ENCODE data around the gene MORN5. TPM values are rescaled to one million over a fixed set of nuclear protein-coding genes. Genes with fewer than 3 reads are reported as not detected.
A peak's percentile ranks its signal among the peaks of the same experiment; 100 is the strongest.

MORN5 gene
- total RNA-seq, 6 experiments from 2014 or later = not detected

GRCh38 chr9:122155796-122156195 is 3.9 kb upstream of the MORN5 start:
- ATAC-seq (no peak), DNase-seq (no peak)
- no peak for TF ChIP-seq POLR2A (IDR thresholded peaks at IDR 0.05)
- no peak for TF ChIP-seq CTCF (IDR thresholded peaks at IDR 0.05)
- Histone ChIP-seq H3K9me3 (no peaks in the 10 kb centered on the region), H3K27ac (no peak overlapping the region), H3K36me3 (no peaks in the 10 kb centered on the region), H3K27me3 (no peaks in the 10 kb centered on the region), H3K4me3 (no peak overlapping the region), H3K4me1 (peaks cover 0 to 14% (median 0%) of the 10 kb centered on the region in 4 donors)
- WGBS (ENCODE audit: insufficient coverage, low coverage, low lambda C conversion rate, missing lambda C conversion rate) = 64% methylated on average over 4 of the region's 4 CpGs
- intact Hi-C loops (cut with DNase I) = no loop called here

- H3K27me3 ChIP-seq = no peaks in the 10 kb centered on the region
- DNase-seq (no peak), ATAC-seq (no peak)
- no peaks in the 10 kb centered on the region for H3K36me3 ChIP-seq
- intact Hi-C loops (cut with DNase I) = no loop called here
- WGBS (ENCODE audit: insufficient coverage, low coverage, low lambda C conversion rate, missing lambda C conversion rate) = 81% methylated on average over 3 of the region's 3 CpGs
- no peaks in the 10 kb centered on the region for H3K9me3 ChIP-seq
- peaks cover 0 to 14% (median 0%) of the 10 kb centered on the region in 4 donors for H3K4me1 ChIP-seq
- H3K4me3 ChIP-seq = no peak overlapping the region
- H3K27ac ChIP-seq = no peak overlapping the region
- TF ChIP-seq POLR2A (IDR thresholded peaks at IDR 0.05) (no peak), CTCF (IDR thresholded peaks at IDR 0.05) (peak; percentile 10 to 32 (median 21))
Observed at GRCh38 chr9:122158202-122158601, 1.5 kb upstream of the MORN5 start.

- no peak for TF ChIP-seq CTCF (IDR thresholded peaks at IDR 0.05)
- no peak for TF ChIP-seq POLR2A (IDR thresholded peaks at IDR 0.05)
- Histone ChIP-seq H3K9me3 (no peaks in the 10 kb centered on the region), H3K27ac (no peak overlapping the region), H3K36me3 (no peaks in the 10 kb centered on the region), H3K27me3 (no peaks in the 10 kb centered on the region), H3K4me3 (peak overlapping the region; percentile 75 to 99 (median 85)), H3K4me1 (peaks cover 0 to 14% (median 0%) of the 10 kb centered on the region in 4 donors)
- 24% methylated on average over 6 of the region's 6 CpGs for WGBS (ENCODE audit: insufficient coverage, low coverage, low lambda C conversion rate, missing lambda C conversion rate)
- no peak for DNase-seq
- no peak for ATAC-seq
- intact Hi-C loops (cut with DNase I) = no loop called here
Observed at GRCh38 chr9:122159925-122160246, 178 bp downstream of the MORN5 start.

- H3K27me3 ChIP-seq = no peaks in the 10 kb centered on the region
- H3K4me1 ChIP-seq = peaks cover 0 to 14% (median 0%) of the 10 kb centered on the region in 4 donors
- intact Hi-C loops (cut with DNase I) = no loop called here
- H3K36me3 ChIP-seq = no peaks in the 10 kb centered on the region
- H3K9me3 ChIP-seq = no peaks in the 10 kb centered on the region
- no peak overlapping the region for H3K27ac ChIP-seq
- DNase-seq = no peak
- ATAC-seq = no peak
- no peak overlapping the region for H3K4me3 ChIP-seq
- TF ChIP-seq CTCF (IDR thresholded peaks at IDR 0.05) (no peak), POLR2A (IDR thresholded peaks at IDR 0.05) (no peak)
Observed at GRCh38 chr9:122162415-122162814, 2.7 kb downstream of the MORN5 start.

- no peaks in the 10 kb centered on the region for H3K9me3 ChIP-seq
- DNase-seq (no peak), ATAC-seq (no peak)
- no peaks in the 10 kb centered on the region for H3K27me3 ChIP-seq
- H3K4me1 ChIP-seq = peaks cover 0 to 3% (median 0%) of the 10 kb centered on the region in 4 donors
- no peak overlapping the region for H3K27ac ChIP-seq
- intact Hi-C loops (cut with DNase I) = no loop called here
- TF ChIP-seq POLR2A (IDR thresholded peaks at IDR 0.05) (no peak), CTCF (IDR thresholded peaks at IDR 0.05) (no peak)
- WGBS (ENCODE audit: insufficient coverage, low coverage, low lambda C conversion rate, missing lambda C conversion rate) = 37% methylated on average over 2 of the region's 2 CpGs
- H3K4me3 ChIP-seq = no peak overlapping the region
- no peaks in the 10 kb centered on the region for H3K36me3 ChIP-seq
Observed at GRCh38 chr9:122164286-122164685, 4.6 kb downstream of the MORN5 start.
